GM18498 (cell line): ENCODE measurements around the gene FAXC.

Experiments
- ATAC-seq: cut with Tn5 transposase; IDR thresholded peaks from one replicate; pipeline ENCODE4 v1.9.1; 2021; ENCODE audit warnings: mild to moderate bottlenecking, moderate library complexity; ENCODE audit not compliant: unreplicated experiment

FAXC gene

DNA sequence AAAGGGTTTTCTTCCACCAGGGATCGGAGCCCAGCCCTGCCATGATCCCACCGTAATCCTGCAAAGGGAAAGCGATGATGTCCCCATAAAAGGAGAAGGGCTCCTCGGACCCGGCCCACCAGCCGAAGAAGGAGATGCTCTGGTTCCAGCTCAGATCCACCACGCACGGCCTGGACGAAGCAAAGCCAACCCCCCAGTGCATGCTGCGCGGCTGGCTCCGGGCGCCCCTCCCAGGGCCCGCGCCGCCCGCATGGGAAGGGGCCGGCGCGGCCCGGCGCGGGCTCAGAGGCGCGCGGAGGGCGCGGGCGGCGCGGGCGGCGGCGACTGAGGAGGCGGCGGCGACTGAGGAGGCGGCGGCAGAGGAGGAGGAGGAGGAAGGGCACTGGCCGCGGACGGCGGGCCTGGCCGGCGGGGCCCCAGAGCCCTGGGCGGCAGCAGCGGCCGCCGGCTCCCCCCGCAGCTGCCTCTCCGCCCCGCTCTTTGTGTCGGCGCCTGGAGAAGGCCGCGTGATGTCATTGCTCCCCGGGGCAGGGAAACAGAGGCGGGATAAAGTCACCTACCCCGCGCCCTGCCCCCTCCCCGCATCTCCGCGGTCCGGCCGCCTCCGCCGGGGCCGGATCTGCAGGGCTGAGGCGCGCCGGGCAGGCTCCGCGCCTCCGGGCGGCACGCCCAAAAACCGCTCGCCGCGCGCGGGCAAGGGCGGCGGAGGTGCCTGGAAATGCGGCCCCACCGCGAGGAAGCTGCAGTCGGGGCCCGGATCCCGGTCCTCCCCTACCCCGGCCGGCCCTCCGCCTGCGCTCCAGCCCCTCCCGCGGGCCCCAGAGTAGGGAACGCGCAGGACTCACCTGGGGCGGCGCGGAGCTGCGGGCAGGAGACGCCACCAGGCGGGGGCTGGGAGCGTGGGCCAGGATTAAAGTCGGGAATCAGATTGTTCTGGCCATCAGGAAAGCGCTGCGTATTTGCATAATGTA lies at the start of gene FAXC:
Gene FAXC (minus strand): TSS at position 504 of the 971 bp plus-strand sequence. CDS start 302 bp downstream, at position 202.
- ATAC-seq: peak; percentile 68

DNA sequence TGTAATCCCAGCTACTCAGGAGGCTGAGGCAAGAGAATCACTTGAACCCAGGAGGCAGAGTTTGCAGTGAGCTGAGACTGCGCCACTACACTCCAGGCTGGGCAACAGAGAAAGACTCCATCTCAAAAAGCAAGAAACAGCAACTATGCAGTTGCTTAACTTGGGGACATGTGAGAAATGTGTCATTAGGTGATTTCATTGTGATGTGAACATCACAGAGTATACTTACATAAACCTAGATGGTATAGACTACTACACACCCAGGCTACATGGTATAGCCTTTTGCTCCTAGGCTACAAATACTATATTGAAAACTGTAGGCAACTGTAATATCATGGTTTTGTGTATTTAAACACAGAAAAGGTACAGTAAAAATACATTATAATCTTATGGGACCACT lies 47.8 kb upstream of the FAXC start:
- no peak for ATAC-seq

GRCh38 chr6:99393698-99394531 lies 44.4 kb upstream of the FAXC start, which contains the start of gene COQ3:
TSS of gene COQ3 (minus strand) at chr6:99394195. CDS start at chr6:99394179, 16 bp downstream.
- peak; percentile 81 for ATAC-seq

DNA sequence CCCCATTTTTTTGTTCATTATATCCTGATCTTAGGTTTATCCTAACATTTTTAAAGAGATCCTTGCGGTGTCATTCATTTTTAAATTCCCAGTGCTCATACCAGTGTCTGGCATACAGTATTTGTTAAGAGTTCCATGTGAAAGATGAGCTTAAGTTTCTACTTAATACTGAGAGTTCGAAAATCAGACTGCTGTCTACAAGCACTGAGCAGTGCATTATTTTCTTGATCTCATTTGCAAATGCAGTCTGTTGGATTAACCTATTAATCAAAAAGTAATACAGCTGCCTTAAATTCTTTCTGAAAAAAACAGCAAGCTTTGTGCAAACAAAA lies 43.9 kb upstream of the FAXC start:
- ATAC-seq: peak; percentile 35

GRCh38 chr6:99390896-99391295 lies 41.4 kb upstream of the FAXC start:
- ATAC-seq: no peak

DNA sequence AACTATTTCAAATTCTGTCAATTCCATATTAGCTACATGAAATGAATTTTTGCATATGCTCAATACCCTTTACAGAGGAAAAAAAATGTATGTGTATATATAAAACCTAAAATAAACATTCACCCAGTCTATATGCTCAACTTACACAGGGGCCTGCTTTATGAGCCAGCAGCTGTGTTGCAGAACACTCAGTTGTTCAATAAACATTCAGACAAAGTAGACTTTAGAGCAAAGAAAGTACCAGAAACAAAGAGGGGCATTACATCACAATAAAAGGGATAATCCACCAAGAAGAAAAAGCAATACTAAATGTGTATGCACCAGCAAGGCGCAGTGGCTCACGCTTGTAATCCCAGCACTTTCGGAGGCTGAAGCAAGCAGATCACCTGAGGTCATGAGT lies 35.0 kb upstream of the FAXC start:
- no peak for ATAC-seq

GRCh38 chr6:99378636-99379035 lies 29.2 kb upstream of the FAXC start:
- no peak for ATAC-seq

DNA sequence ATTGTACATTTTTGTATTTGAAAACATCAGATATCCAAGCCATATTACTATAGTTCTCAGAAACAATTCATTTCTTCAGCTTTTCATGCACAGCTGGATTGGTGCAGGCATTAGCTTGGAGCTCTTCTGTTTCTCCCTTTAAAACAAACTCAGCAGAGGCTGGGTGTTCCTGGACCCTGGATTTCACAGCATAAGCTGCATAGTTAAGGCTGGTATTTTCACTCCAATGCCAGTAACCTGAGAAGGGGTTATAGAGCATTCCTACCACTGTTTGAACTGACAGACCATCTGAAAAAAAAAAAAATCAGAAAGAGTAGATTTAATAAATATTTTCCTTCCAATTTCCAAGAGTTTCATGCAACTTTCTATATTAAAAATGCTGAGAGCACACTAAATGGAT lies 20.1 kb upstream of the FAXC start:
- no peak for ATAC-seq

GRCh38 chr6:99366852-99367251 lies 17.4 kb upstream of the FAXC start:
- no peak for ATAC-seq

GRCh38 chr6:99364026-99364425 lies 14.6 kb upstream of the FAXC start:
- peak; percentile 71 for ATAC-seq

GRCh38 chr6:99362678-99363268 lies 13.3 kb upstream of the FAXC start:
- no peak for ATAC-seq

DNA sequence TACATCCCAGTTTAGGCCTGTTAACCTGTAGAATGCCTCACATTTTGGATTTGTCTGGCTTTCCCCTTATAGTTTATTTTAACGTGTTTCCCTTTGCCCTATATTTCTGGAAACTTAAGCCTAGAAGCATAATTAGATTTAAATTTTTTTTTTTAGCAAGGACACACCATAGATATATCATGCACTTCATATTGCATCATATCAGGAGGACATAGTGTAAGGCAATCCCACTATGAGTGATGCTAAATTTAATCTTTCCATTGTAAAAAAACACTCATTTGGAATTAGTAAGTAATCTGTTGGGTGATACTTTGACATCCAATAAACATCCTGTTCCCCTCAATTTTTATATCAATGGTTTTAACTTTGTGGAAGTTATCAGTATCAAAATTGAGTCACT lies 10.3 kb upstream of the FAXC start:
- no peak for ATAC-seq

DNA sequence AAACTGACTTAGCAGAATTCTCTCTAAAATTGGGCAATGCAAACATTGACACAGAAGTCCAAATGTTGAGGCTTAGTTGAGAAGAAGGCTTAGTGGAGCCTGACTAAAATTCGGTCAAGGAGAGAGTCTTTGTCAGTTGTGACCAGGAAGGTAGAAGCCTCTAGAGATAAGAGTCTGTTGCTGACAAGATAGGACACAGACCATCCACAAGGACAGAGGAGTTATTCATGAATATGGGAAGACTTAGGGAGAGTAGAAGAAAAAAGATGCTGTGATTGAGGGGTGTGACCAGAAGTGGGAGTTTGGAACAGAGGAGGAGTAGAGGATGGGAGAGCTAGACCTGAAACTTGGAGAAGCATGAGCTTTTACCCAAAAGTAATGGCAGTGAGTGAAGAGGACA lies 7.2 kb upstream of the FAXC start:
- no peak for ATAC-seq

DNA sequence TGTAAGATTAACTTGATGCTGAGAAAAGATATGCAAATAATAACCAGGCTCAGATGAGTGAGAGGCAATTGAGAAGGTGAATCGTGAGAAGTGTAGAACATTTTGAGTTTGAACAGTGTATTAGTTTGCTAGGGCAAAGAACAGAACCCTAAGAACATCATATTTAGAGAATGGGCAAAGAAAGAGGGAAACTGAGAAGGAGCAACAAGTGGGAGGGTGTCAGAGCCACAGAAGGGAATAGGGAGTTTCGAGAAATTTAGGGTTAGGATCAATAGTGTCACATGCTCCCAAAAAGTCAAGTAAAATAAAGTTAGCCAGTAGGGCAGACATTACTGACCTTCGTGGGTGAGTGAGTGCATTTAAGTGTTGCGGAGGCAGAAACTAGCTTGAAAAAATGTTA lies 5.5 kb upstream of the FAXC start:
- no peak for ATAC-seq

DNA sequence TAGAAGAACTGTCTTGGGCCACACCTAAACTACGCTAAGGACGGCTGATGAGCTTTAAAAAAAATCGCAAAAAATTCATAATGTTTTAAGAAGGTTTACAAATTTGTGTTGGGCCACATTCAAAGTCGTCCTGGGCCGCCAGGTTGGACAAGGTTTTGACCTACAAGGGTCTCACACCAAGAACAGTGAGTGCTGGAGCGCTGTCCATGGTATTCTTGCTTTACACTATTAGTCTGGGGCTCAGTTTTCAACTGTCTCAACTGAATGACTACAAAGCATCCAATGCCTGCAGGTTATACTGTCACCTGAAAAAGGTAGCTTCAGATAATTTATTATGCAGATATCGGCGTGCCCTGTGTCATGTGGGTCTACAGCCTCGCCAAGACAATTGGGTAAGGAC lies 3.7 kb upstream of the FAXC start:
- no peak for ATAC-seq

DNA sequence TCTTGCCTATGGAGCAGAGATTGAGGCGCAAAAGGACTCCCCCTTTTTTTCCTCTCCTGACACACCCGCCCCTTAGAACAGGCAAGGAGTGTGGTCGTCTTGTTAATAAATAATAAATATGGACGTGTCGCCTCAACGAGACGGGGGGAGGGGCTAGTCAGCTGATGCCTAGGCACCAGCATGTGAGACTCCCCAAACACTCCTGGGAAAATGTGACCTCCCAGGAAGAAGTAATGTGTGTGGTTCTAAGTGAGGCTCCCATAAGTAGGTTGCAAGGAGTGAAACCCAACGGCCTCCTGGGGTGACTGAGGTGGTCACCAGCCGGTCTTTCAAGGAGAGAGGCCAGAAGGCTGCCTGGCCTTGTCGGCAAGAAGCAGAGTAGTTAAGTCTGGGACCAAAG lies 1.1 kb upstream of the FAXC start:
- no peak for ATAC-seq

DNA sequence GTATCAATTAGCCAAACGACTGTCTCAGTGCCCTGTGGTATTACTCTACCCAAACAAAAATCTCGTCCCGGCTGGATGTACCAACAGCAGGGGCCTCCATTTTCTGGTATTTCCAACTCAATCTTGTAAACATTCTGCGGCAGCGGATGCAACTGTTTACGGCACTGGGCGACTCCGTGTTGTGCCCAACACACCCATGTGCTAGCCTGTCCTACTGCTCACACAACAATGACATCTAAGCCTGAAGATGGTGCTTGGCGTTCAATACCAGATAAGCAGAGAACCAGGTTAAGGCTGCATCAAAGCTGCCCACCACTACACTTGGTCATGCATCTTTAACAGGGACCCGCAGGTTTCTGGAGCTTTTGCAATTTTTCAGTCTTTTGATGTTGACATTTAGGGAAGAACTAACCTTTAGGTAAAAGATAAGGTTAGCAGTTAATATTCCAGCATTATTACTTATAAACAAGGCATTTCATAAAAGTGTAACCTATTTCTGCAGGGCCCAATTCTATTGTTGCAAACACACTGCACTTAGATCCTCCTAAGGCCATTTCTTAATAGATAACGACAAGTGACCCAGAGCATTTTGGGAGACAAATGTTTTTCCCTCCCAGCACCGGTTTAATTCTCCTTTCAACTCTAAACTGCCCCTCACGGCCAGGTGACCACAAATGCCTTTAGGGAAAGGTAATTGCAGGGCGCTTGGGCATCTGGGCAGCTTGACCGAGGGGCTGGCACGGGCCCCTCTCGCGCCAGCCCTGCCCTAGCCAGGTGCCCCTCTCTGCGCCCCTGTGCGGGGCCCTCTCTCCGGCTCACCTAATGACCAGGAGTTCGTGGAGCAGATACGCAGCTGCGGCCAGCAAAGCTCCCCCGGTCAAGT lies 945 bp downstream of the FAXC start:
- ATAC-seq: no peak

GRCh38 chr6:99347804-99348203 lies 1.7 kb downstream of the FAXC start:
- no peak for ATAC-seq

DNA sequence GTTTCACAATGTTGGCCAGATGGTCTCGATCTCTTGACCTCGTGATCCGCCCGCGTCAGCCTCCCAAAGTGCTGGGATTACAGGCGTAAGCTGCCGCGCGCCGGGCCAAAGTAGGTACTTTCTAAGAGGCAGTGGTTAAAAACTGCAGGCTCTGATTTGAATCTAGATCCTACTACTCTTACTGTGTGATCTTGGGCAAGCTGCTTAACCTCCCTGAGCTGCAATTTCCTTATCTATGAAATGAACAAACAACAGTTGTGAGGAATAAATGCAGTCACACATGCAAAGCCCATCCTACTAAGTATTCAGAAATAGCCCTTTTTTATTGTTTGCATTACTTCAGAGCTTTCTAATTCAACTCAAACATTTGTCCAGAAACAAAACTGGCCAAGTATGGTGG lies 2.9 kb downstream of the FAXC start:
- no peak for ATAC-seq

DNA sequence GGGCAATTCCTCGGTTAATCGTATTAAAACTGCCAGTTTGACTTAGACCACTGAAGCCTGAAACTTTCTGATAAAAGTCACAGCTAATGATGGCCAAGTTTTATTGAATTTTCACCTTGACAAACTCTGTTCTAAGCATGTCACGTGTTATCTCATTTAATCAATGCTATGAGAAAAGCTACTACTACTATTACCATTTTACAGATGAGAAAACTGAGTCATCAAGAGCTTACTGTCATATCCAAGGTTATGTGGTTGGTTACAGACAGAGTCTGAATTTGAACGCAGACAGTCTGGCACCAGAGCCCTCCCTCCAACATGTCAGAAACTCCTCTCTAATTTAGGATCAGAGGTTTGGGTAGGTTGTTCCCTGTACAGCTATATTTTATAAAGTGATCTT lies 4.3 kb downstream of the FAXC start:
- ATAC-seq: no peak
